ENCODE results near the gene SULT1B1.

The SULT1B1 gene

GRCh38 chr4:69781458-69782418 lies 21.3 kb upstream of the SULT1B1 start:
- no peak overlapping the region for H2AFZ ChIP-seq (ENCODE audit: low read length)
- no peak overlapping the region for H2BK15ac ChIP-seq (ENCODE audit: low read length)
- DNase-seq (ENCODE audit: low spot score) = no peak
- H3K79me1 ChIP-seq (ENCODE audit: low read depth, low read length) = no peaks in the 10 kb centered on the region
- H3K4ac ChIP-seq (ENCODE audit: low read length) = no peak overlapping the region
- no peak overlapping the region for H3K14ac ChIP-seq (ENCODE audit: low read length)
- H3K4me2 ChIP-seq (ENCODE audit: insufficient read depth, low read length, poor library complexity, severe bottlenecking) = no peak overlapping the region
- H3K36me3 ChIP-seq (replicated peaks in 1 of 2; ENCODE audit: control insufficient read depth in 2 of 2, insufficient read depth in 2 of 2, low read length in 2 of 2) = no peaks in the 10 kb centered on the region
- no peak overlapping the region for H2BK12ac ChIP-seq (ENCODE audit: low read length)
- H2AK5ac ChIP-seq (ENCODE audit: low read depth, low read length) = no peak overlapping the region
- H3K18ac ChIP-seq (ENCODE audit: low read length) = no peak overlapping the region
- no peaks in the 10 kb centered on the region for H3K4me1 ChIP-seq (ENCODE audit: control insufficient read depth in 2 of 2, insufficient read depth in 1 of 2, low read depth in 1 of 2, low read length in 2 of 2)
- WGBS, 2 donors (ENCODE audit: extremely low coverage in 2 of 2, insufficient read length in 2 of 2, insufficient replicate concordance in 1 of 2) = no CpG with 5 or more reads among the region's 19 CpGs
- H4K91ac ChIP-seq (ENCODE audit: low read depth, low read length, poor library complexity) = no peak overlapping the region
- H4K8ac ChIP-seq (ENCODE audit: low read depth, low read length) = no peak overlapping the region
- H3K27ac ChIP-seq (replicated peaks; ENCODE audit: low read length) = no peak overlapping the region
- H3K9ac ChIP-seq (ENCODE audit: low read depth, low read length, poor library complexity) = no peak overlapping the region
- H3K23ac ChIP-seq (ENCODE audit: low read depth, low read length, poor library complexity) = no peak overlapping the region
- no peaks in the 10 kb centered on the region for H3K27me3 ChIP-seq (ENCODE audit: control insufficient read depth in 3 of 3, insufficient read depth in 3 of 3, low read depth in 1 of 3, low read length in 3 of 3)
- no peak overlapping the region for H3K4me3 ChIP-seq (ENCODE audit: low read length in 2 of 2)
- no peak overlapping the region for H2BK120ac ChIP-seq (ENCODE audit: low read depth, low read length)
- H2BK5ac ChIP-seq (ENCODE audit: low read length) = no peak overlapping the region
- H3K9me3 ChIP-seq (replicated peaks in 1 of 2; ENCODE audit: control insufficient read depth in 2 of 2, insufficient read depth in 1 of 2, low read depth in 1 of 2, low read length in 2 of 2) = no peaks in the 10 kb centered on the region

- Histone ChIP-seq H2BK120ac (ENCODE audit: low read depth, low read length) (no peak overlapping the region), H2BK5ac (ENCODE audit: low read length) (no peak overlapping the region), H3K4ac (ENCODE audit: low read length) (no peak overlapping the region), H3K9me3 (replicated peaks in 1 of 2; ENCODE audit: control insufficient read depth in 2 of 2, insufficient read depth in 1 of 2, low read depth in 1 of 2, low read length in 2 of 2) (no peaks in the 10 kb centered on the region), H2AFZ (ENCODE audit: low read length) (no peak overlapping the region), H4K91ac (ENCODE audit: low read depth, low read length, poor library complexity) (no peak overlapping the region), H3K4me3 (ENCODE audit: low read length in 2 of 2) (no peak overlapping the region), H2AK5ac (ENCODE audit: low read depth, low read length) (no peak overlapping the region), H3K4me2 (ENCODE audit: insufficient read depth, low read length, poor library complexity, severe bottlenecking) (no peak overlapping the region), H3K9ac (ENCODE audit: low read depth, low read length, poor library complexity) (no peak overlapping the region), H3K36me3 (replicated peaks in 1 of 2; ENCODE audit: control insufficient read depth in 2 of 2, insufficient read depth in 2 of 2, low read length in 2 of 2) (no peaks in the 10 kb centered on the region), H2BK15ac (ENCODE audit: low read length) (no peak overlapping the region), H3K79me1 (ENCODE audit: low read depth, low read length) (no peaks in the 10 kb centered on the region), H4K8ac (ENCODE audit: low read depth, low read length) (no peak overlapping the region), H3K4me1 (ENCODE audit: control insufficient read depth in 2 of 2, insufficient read depth in 1 of 2, low read depth in 1 of 2, low read length in 2 of 2) (no peaks in the 10 kb centered on the region), H3K18ac (ENCODE audit: low read length) (no peak overlapping the region), H3K27me3 (ENCODE audit: control insufficient read depth in 3 of 3, insufficient read depth in 3 of 3, low read depth in 1 of 3, low read length in 3 of 3) (no peaks in the 10 kb centered on the region), H3K14ac (ENCODE audit: low read length) (no peak overlapping the region), H3K23ac (ENCODE audit: low read depth, low read length, poor library complexity) (no peak overlapping the region), H3K27ac (replicated peaks; ENCODE audit: low read length) (no peak overlapping the region), H2BK12ac (ENCODE audit: low read length) (no peak overlapping the region)
- no peak for DNase-seq (ENCODE audit: low spot score)
- WGBS, 2 donors (ENCODE audit: extremely low coverage in 2 of 2, insufficient read length in 2 of 2, insufficient replicate concordance in 1 of 2) = no CpG with 5 or more reads among the region's 1 CpG
Observed at GRCh38 chr4:69780141-69780540, 19.7 kb upstream of the SULT1B1 start.

GRCh38 chr4:69776696-69777095 lies 16.3 kb upstream of the SULT1B1 start:
- Histone ChIP-seq H3K9me3 (replicated peaks in 1 of 2; ENCODE audit: control insufficient read depth in 2 of 2, insufficient read depth in 1 of 2, low read depth in 1 of 2, low read length in 2 of 2) (no peaks in the 10 kb centered on the region), H3K4me2 (ENCODE audit: insufficient read depth, low read length, poor library complexity, severe bottlenecking) (no peak overlapping the region), H3K36me3 (replicated peaks in 1 of 2; ENCODE audit: control insufficient read depth in 2 of 2, insufficient read depth in 2 of 2, low read length in 2 of 2) (no peaks in the 10 kb centered on the region), H2AFZ (ENCODE audit: low read length) (no peak overlapping the region), H3K4me1 (ENCODE audit: control insufficient read depth in 2 of 2, insufficient read depth in 1 of 2, low read depth in 1 of 2, low read length in 2 of 2) (no peaks in the 10 kb centered on the region), H3K27ac (replicated peaks; ENCODE audit: low read length) (no peak overlapping the region), H2BK120ac (ENCODE audit: low read depth, low read length) (no peak overlapping the region), H3K23ac (ENCODE audit: low read depth, low read length, poor library complexity) (no peak overlapping the region), H3K4ac (ENCODE audit: low read length) (no peak overlapping the region), H3K18ac (ENCODE audit: low read length) (no peak overlapping the region), H3K14ac (ENCODE audit: low read length) (no peak overlapping the region), H3K27me3 (ENCODE audit: control insufficient read depth in 3 of 3, insufficient read depth in 3 of 3, low read depth in 1 of 3, low read length in 3 of 3) (no peaks in the 10 kb centered on the region), H4K8ac (ENCODE audit: low read depth, low read length) (no peak overlapping the region), H3K4me3 (ENCODE audit: low read length in 2 of 2) (no peak overlapping the region), H3K9ac (ENCODE audit: low read depth, low read length, poor library complexity) (no peak overlapping the region), H2AK5ac (ENCODE audit: low read depth, low read length) (no peak overlapping the region), H4K91ac (ENCODE audit: low read depth, low read length, poor library complexity) (no peak overlapping the region), H2BK12ac (ENCODE audit: low read length) (no peak overlapping the region), H2BK5ac (ENCODE audit: low read length) (no peak overlapping the region), H3K79me1 (ENCODE audit: low read depth, low read length) (no peaks in the 10 kb centered on the region), H2BK15ac (ENCODE audit: low read length) (no peak overlapping the region)
- no CpG with 5 or more reads among the region's 3 CpGs for WGBS, 2 donors (ENCODE audit: extremely low coverage in 2 of 2, insufficient read length in 2 of 2, insufficient replicate concordance in 1 of 2)
- DNase-seq (ENCODE audit: low spot score) = no peak

GRCh38 chr4:69775321-69775867 lies 15.0 kb upstream of the SULT1B1 start:
- Histone ChIP-seq H3K79me1 (ENCODE audit: low read depth, low read length) (no peaks in the 10 kb centered on the region), H4K8ac (ENCODE audit: low read depth, low read length) (no peak overlapping the region), H4K91ac (ENCODE audit: low read depth, low read length, poor library complexity) (no peak overlapping the region), H2BK15ac (ENCODE audit: low read length) (no peak overlapping the region), H3K14ac (ENCODE audit: low read length) (no peak overlapping the region), H3K9me3 (replicated peaks in 1 of 2; ENCODE audit: control insufficient read depth in 2 of 2, insufficient read depth in 1 of 2, low read depth in 1 of 2, low read length in 2 of 2) (no peaks in the 10 kb centered on the region), H3K27ac (replicated peaks; ENCODE audit: low read length) (no peak overlapping the region), H2BK5ac (ENCODE audit: low read length) (no peak overlapping the region), H3K9ac (ENCODE audit: low read depth, low read length, poor library complexity) (no peak overlapping the region), H2AFZ (ENCODE audit: low read length) (no peak overlapping the region), H3K4me1 (ENCODE audit: control insufficient read depth in 2 of 2, insufficient read depth in 1 of 2, low read depth in 1 of 2, low read length in 2 of 2) (no peaks in the 10 kb centered on the region), H3K18ac (ENCODE audit: low read length) (no peak overlapping the region), H3K36me3 (replicated peaks in 1 of 2; ENCODE audit: control insufficient read depth in 2 of 2, insufficient read depth in 2 of 2, low read length in 2 of 2) (no peaks in the 10 kb centered on the region), H3K4me3 (ENCODE audit: low read length in 2 of 2) (no peak overlapping the region), H2BK12ac (ENCODE audit: low read length) (no peak overlapping the region), H3K27me3 (ENCODE audit: control insufficient read depth in 3 of 3, insufficient read depth in 3 of 3, low read depth in 1 of 3, low read length in 3 of 3) (no peaks in the 10 kb centered on the region), H2BK120ac (ENCODE audit: low read depth, low read length) (no peak overlapping the region), H3K4ac (ENCODE audit: low read length) (no peak overlapping the region), H2AK5ac (ENCODE audit: low read depth, low read length) (no peak overlapping the region), H3K23ac (ENCODE audit: low read depth, low read length, poor library complexity) (no peak overlapping the region), H3K4me2 (ENCODE audit: insufficient read depth, low read length, poor library complexity, severe bottlenecking) (no peak overlapping the region)
- no peak for DNase-seq (ENCODE audit: low spot score)
- WGBS, 2 donors (ENCODE audit: extremely low coverage in 2 of 2, insufficient read length in 2 of 2, insufficient replicate concordance in 1 of 2) = no CpG with 5 or more reads among the region's 2 CpGs
